Measurements from ENCODE around the gene PTX3. TPM values are rescaled to one million over a fixed set of nuclear protein-coding genes. Genes with fewer than 3 reads are reported as not detected.

Gene PTX3
- total and polyA plus RNA-seq, 10 of the 15 experiments (the other 5 are each of a cell fraction or from before 2014, with no cell fraction given) = 0.03 to 0.11 (median 0.06) TPM; not detected in 7

- FAIRE-seq (no peak), ATAC-seq (no peak), DNase-seq (ENCODE audit: low read depth, low spot score) (no peak)
- H3K27me3 ChIP-seq (replicated peaks in 1 of 2; ENCODE audit: control insufficient read depth in 2 of 2, insufficient read depth in 2 of 2, low read length in 1 of 2) = no peaks in the 10 kb centered on the region
- SMC1A ChIA-PET (ENCODE audit: uncharacterized antibody, unreplicated experiment) = no interaction called here
- no peaks in the 10 kb centered on the region for H4K20me1 ChIP-seq (ENCODE audit: control insufficient read depth, insufficient read depth)
- H3K4me3 ChIP-seq = no peak overlapping the region
- RAD21 ChIA-PET (ENCODE audit: unreplicated experiment) = no interaction called here
- 0% methylated on average over 3 of the region's 3 CpGs for WGBS (ENCODE audit: insufficient coverage, insufficient replicate concordance, low lambda C conversion rate, missing lambda C conversion rate)
- no peaks in the 10 kb centered on the region for H3K79me2 ChIP-seq (ENCODE audit: control insufficient read depth, insufficient read depth, low read length)
- no peak overlapping the region for H3K9ac ChIP-seq (ENCODE audit: control insufficient read depth, insufficient read depth, low read length)
- no peaks in the 10 kb centered on the region for H3K4me1 ChIP-seq (ENCODE audit: control insufficient read depth, insufficient read depth, low read length)
- H3K4me2 ChIP-seq (ENCODE audit: control insufficient read depth, insufficient read depth) = no peak overlapping the region
- CTCF ChIA-PET = no interaction called here
- in situ Hi-C loops (cut with MboI) = no loop called here
- intact Hi-C loops (cut with micrococcal nuclease; ENCODE audit: unreplicated experiment) = no loop called here
- H3K36me3 ChIP-seq (ENCODE audit: control insufficient read depth in 2 of 2, insufficient read depth in 2 of 2, low read length in 1 of 2) = no peaks in the 10 kb centered on the region
- BruUV-seq (replicated peaks) = no TSS peak
- POLR2A ChIA-PET = no interaction called here
- no peak overlapping the region for H2AFZ ChIP-seq (ENCODE audit: control insufficient read depth, low read depth, low read length)
- no peaks in the 10 kb centered on the region for H3K9me3 ChIP-seq (replicated peaks; ENCODE audit: control insufficient read depth, insufficient read depth, low read length)
- no peak overlapping the region for H3K27ac ChIP-seq (ENCODE audit: control insufficient read depth, insufficient read depth)
- TF ChIP-seq ELK1 (IDR thresholded peaks at IDR 0.05; ENCODE audit: low read depth, low read length) (no peak), BCL11A (IDR thresholded peaks at IDR 0.05; ENCODE audit: low read depth, low read length) (no peak), CREB1 (IDR thresholded peaks at IDR 0.05; ENCODE audit: low read depth) (no peak), E2F8 (IDR thresholded peaks at IDR 0.05; ENCODE audit: low read depth, partially characterized antibody) (no peak), HDAC2 (IDR thresholded peaks at IDR 0.05) (no peak), RELB (IDR thresholded peaks at IDR 0.05; ENCODE audit: low read depth) (no peak), MTA2 (IDR thresholded peaks at IDR 0.05; ENCODE audit: low read depth) (no peak), ESRRA (IDR thresholded peaks at IDR 0.05; ENCODE audit: low read length) (no peak), PBX3 (IDR thresholded peaks at IDR 0.05; ENCODE audit: insufficient replicate concordance, low read depth, low read length) (no peak), BHLHE40 (IDR thresholded peaks at IDR 0.05; ENCODE audit: borderline replicate concordance in 1 of 2, low read depth in 2 of 2, low read length in 1 of 2) (no peak), CEBPZ (IDR thresholded peaks at IDR 0.05; ENCODE audit: low read depth, low read length) (no peak), TCF3 (IDR thresholded peaks at IDR 0.05; ENCODE audit: borderline replicate concordance, insufficient read depth, low read depth, low read length) (no peak), TCF12 (IDR thresholded peaks at IDR 0.05; ENCODE audit: low read depth, low read length) (no peak)
These were observed 48.8 kb upstream of the PTX3 start for GRCh38 chr3:157387708-157388435.
